ENCODE measurements around the gene PKD1L1.

PKD1L1 gene

DNA sequence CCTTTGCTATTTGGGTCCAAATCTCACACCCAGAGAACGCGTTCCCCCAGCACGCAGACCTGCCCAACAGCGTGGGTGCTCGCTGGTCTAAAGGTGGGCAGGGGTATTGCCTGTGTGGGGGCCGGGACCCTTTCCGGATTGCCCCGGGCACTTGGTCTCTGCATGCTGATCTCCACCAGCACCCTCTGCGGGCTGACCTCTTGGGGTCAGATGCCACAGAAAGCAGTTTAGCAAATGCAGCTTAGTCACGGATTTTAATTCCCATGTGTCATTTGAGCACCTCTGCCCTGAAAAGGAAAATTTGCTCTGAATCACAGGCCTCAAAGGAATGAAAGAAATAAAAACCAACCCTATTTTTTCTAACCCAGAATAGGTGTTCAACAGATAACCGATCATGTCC lies 46.7 kb downstream of the PKD1L1 start:
- no peak for DNase-seq

DNA sequence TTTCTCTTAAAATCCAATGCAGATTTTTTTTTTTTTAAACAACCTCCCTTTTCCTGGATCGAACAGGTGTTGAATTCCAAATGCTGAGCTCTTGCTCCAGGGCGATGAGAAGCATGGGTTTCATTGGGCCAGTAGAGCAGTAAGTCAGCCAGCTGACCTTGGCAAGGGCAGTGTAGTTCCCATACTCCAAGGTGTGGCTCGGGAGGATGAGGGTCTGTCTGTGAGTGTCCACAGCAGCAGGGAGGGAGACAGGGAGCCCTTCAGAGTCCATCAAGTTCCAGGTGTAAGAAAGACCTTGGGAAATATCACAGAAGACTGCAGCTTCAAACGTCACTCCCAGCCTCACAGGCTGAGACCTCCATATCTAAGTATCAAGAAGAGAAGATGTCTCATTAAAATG lies 50.4 kb downstream of the PKD1L1 start:
- DNase-seq, result no peak

DNA sequence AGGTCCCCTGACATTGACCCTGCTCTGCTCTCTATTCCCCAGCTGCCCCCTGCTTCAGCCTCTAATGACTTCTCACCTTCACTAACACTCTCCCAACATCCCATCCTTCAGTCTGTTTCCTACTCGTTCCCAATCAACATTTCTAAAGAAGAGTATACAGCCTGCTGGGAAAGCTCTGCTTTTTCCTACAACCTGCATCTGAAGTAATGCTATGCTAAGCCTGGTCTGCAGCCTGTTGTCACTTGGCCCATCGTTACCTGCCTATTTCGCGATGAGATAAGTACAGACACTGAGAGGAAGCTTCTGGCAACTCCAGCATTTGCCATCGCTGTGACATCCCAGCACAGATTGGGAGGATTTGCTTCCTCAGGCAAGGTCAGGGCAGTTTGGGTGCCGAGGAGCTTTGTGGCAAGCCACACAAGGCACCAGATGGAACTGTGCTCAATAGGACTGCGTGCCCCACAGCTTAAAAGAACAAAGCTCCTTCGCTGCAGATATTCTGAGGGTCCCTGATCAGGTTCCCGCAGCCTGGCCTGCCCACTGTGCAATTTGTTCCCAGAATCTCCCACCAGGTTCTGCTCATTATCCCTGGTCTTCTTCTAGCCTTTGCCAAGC lies 51.4 kb downstream of the PKD1L1 start:
- no peak for DNase-seq

DNA sequence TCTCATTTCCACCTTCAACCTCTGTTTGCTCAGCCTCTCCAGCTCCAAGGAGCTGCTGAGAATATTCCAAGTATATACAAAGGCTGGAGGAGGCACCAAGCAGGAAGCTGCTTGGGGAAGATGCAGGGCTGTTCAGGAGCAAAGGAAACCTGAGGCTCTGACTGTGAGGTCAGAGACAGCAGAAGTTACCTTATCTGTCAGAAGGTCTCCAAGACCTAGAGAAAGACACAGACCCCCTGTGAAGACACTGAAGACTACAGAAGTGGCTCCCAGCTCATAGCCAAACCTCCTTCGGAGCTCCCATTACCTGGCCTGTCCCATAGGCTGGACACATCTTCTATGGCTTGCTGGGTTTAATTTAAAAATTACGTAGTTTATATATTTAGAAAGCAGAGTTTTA lies 53.2 kb downstream of the PKD1L1 start:
- DNase-seq, result no peak

DNA sequence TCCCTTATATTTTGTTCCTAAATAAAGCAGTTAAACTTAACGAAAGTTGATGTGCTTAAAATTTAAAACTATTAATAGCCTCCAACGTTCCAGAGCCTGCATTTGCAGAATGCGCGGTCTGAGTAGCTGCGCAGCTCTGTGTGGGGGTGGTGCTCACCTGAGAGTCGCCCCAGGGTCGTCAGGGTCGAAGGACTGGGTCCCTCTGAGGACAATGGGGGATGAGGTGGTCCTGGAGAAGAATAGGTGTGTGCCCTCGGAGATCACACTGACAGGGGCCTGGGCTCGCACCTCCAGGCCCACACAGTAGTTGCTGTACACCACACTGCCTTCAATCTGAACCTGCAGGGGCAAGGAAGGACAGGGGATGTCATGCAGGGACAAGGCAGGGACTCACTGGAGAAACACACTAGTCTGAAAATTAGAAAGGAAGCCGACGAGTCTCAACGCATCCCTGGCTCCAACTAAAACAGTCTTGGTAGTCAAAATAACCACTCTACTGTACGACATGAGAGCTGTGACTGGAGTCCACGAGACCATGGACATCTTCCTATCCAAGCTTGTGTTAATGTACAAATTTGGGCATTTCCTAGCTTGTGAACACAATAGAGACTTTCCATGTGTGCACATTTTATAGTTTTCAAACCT lies 54.4 kb downstream of the PKD1L1 start:
- no peak for DNase-seq

DNA sequence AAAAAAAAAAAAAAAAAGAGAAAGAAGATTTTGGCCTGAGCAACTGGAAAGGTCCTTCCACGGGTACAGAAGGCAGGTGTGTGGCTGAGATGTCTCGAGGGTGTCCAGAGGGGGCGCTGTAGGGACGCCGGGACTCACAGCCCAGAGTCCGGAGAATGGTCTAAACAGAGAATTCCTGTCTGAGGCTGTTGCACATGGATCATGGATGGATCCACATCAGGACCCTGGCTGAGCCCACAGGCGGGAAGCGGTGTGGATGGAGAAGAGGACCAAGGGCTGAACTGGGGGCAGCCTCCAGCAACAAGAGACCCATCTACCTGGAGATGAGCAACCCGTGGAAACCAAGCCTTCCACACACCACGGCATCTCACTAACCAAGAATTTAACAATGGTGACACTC lies 55.0 kb downstream of the PKD1L1 start:
- no peak for DNase-seq

DNA sequence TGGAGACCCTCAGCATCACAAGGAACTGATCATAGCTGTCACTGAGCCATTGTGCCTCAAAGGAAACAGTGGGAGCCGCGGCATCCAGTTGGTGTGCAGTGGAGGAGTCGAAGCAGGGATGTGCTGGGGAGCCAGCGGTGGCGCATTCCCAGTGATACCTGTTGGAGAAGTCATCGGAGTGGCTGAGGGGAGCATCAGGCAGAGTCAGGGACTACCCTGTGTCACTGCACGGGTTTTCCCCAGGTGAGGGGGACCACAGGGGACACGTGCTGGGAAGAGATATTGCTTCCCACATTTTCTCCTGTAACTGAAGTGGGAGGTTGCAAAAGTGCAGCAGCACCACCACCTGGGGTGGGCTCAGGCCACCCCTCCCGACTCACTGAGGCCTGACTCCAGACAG lies 57.7 kb downstream of the PKD1L1 start:
- DNase-seq, result no peak

DNA sequence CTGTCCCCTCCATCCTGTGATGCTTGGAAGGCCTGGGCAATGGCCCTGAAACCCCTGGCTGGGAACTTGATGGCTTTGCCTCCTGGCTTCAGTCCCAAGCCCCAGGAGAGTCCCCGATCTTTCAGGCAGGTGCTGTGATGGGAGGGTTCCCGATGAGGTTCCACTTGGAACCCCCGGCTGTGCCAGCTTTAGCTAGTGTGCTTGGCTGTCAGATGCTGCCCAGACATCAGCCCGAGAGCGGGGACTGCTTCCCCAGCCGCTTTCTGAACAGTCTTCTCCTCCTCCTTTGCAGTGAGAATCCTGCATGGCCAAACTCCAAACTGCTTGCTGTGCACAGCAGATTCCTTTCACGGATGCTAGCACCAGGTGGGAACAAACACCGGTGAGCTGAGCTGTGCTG lies 58.1 kb downstream of the PKD1L1 start:
- no peak for DNase-seq

DNA sequence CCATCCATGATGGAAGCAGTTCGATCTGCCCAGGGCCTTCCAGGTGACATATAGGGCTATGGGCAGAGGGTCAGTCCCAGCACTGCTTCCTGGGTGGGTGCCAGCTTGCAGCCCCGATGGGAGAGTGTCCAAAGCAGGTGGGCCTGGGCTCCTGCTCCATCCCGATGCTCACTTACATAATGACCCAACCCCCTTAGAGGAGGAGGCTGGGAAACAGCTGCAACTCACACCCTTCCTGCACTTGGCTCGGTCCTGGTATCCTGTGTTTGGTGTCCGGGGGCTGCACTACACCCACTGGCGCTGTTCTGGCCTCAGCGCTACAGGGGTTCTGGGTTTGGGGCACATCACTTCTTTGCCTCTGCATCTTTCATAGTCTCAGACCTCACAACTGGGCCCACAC lies 58.5 kb downstream of the PKD1L1 start:
- DNase-seq, result no peak

DNA sequence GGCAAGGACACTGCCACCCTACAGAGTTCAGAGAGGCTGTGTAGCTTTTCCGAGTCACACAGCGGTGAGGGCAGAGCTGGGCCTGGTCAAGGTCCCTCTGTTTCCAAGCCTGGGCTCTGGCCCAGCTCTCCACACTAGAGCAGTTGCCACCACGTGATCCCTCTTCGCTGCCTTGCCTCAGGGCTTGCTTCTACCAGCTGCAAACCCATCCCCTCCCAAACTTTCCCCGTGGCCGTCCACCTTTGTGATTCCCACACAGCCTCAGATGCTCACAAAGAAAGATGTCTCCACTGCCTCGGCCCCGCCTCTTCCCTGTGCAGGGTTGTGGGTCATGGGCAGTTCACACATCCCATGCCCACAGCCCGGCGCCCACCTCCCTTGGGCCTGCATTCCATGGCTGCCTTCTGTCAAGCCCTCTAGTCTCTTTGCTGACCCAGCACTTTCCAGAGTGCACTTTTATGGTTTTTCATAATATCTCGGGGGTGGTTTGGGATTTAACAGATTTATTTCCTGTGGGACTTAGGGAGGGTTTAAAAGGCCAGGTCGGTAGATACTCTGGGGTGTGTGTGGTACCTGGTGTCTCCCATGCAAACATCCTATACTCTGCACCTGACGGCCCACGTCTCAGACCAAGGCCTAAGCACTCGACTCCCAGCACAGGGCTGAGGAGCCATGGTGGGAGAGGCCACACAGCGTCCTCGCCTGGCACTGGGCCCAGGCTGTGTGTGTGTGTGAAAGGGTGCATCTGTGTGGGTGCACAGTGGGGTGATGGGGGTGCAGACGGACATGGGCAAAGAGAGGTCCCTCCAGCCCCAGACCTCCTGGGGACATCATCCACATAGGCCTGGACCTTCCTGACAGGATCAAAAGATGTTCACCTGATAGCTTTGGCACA lies 59.6 kb downstream of the PKD1L1 start:
- no peak for DNase-seq

DNA sequence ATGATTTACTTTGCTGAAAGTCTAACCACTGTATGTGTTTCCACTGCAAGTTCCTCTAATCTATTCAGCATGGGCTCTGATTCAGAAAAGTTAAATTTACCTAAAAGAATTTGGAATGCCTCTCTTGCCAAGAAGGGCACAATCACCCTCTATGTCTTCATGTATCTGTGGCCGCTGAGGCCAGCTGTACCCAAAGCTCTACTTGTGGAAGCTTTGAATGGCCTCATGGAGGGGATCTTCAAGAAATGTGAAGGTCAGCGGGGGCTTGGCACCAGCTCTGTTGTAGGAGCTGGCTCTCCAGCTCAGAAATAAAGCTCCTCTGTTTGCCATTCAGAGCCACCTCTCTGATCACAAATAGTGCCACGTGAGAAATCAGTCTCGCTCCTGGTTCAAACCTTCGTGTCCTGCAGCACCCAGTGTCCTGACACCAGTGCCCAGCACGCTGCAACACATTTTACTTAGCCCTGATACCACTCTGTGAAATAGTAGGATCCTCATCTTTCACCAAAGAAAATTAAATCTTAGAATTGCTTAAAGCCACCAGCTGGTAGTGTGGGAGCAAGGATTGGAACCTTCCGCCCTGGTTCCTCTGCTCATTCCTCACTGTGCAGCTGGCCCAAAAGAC lies 61.1 kb downstream of the PKD1L1 start:
- DNase-seq, result no peak

DNA sequence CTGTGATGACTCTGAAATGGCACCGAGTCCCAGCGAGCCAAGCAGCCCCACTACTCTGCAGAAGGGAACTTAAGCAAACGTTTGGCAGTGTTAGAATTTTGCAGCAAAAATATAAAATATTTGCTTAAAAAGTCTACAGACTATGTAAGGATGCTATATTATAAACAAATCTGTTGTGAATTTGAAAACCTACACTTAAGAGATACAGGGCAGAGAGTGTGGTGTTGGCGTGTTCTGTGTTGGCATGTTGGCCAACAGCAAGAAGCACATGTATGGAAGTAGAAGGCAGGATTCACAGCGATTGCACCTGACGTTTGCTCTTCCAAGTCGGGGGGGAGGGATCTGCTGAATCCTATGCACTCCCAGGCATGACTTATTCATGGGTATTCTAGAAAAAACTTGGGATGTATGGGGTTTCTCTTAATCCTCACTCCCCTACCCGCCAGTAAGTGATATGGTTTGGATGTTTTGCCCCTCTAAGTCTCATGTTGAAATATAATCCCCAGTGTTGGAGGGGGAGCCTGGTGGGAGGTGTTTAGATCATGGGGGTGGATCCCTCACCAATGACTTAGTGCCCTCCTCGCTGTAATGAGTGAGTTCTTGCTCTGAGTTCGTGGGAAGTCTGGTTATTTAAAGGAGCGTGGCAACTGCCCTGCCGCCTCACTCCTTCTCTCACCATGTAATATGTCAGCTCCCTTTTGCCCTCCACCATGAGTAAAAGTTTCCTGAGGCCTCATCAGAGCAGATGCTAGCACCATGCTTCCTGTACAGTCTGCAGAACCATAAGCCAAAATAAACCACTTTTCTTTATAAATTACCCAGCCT lies 62.1 kb downstream of the PKD1L1 start:
- DNase-seq, result no peak

DNA sequence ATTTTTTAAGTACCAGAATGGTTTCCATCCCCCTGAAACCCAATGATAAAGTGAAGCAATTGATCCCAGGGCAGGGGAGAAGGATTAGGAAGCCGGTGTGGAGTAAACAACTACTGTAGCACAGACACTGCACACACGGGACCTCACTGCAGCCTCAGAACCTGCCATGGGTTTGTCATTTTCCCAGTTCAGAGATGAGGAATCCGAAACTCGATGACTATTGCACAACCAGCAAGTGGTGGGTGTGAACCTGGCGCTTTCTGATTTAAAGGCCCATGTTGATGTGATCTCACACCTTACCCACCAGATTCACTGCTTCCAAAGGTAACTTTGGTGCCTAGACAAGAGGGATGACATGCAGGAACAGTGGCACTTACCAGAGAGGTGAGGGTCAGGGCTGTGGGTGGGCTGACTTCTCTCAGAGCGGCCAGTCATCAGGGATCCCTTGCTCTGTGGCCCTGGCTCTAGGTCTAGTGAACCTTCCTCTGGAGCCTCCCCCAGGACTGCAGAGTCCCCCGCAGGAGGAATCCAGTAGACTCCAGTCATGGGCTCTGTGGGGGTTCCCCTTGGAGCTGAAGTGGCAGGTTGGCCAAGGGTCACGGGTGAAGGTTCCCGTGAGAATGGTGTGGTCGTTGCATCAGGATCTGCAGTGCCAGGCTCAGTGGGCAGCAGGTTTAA lies 62.8 kb downstream of the PKD1L1 start:
- DNase-seq, result no peak

DNA sequence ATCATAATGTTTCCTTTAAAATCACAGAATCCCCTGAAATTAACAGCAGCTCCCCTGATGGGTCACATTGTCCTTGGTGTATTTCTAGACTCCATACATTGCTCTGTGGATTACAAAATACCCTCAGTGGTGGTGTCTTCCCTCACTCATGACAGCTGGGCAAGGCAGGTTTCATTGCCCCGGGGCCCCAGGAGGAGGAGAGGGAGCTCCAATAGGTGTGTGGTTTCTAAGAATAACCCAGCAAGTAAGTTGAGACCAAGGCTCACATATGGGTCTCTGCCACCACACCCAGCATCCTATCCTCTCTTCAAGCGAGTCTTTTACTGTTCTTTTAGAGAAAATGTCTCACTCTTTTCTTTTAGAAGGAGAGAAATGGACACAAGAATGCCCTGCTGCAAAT lies 63.6 kb downstream of the PKD1L1 start:
- no peak for DNase-seq

DNA sequence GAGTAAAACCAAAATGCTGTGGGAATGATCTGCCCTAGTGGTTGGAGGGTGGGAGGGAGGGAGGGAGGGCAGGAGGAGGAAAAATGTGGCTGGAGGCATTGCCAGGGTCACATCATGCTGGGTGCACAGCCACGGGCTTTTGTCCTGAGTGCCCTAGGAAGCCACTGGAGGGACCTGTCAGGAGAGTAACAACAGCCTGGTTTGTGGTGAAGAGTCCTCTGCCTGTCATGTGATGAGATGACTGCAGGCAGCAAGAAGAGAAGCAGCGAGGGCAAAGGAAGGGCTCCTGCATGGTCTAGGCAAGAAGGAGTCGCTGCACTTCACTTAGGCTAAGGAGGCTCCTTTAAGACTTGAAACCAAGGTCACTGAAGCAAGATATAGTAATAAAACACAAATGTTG lies 65.6 kb downstream of the PKD1L1 start:
- no peak for DNase-seq

DNA sequence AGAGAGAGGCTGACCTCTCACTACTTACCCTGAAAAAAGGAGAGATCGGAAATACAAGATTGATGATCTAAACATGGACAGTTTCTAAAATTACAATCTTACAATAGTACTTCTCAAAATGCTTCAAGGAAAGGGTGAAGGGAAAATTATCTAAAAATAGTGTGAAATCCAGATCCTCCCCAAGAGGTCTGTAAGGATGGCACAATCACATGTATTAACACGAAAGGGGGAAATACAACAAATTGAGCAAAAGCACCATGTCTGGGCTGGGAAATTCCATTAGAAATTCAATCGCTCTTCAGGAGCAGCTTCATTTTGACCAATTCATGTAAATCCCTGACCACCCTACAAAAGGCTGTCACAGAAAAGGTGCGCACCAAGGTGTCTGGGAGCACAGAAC lies 67.0 kb downstream of the PKD1L1 start:
- DNase-seq, result no peak

DNA sequence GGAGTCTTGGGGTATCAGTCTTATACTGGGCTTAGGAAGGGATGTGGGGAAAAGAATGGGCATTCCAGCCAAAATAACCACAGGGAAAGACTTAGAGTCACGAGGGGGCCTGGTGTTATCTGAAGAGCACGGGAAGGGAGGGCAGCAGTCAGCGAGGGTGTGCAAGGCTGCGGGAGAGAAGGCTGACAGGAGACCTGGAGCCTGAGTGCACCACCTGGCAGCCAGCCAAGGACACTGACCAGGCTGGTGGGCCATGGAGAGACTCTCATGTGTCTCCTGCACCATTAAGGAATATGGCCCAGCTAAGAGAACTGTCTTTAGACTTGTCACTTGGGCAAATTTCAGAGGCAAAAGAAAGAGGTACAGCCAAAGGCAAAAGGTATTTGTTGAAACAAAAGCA lies 69.6 kb downstream of the PKD1L1 start:
- no peak for DNase-seq

DNA sequence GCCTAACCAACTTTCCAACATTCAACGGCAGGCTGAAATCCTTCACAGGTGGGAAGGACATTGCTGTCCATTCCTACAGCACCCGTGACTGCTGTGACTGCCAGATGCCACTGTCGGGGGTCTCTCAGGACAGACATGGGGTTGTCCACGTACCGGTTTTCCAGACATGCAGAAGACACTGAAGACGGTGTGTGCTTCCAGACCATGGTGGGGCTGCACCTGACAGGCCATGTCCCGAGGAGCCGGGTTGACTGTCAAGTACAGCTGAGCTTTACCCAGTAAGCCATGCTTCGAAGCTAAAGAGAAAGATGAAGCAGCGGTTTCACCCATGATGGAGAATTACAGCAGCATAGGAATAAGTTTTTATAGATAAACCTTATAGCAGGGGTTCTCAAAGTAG lies 70.9 kb downstream of the PKD1L1 start:
- DNase-seq, result no peak

DNA sequence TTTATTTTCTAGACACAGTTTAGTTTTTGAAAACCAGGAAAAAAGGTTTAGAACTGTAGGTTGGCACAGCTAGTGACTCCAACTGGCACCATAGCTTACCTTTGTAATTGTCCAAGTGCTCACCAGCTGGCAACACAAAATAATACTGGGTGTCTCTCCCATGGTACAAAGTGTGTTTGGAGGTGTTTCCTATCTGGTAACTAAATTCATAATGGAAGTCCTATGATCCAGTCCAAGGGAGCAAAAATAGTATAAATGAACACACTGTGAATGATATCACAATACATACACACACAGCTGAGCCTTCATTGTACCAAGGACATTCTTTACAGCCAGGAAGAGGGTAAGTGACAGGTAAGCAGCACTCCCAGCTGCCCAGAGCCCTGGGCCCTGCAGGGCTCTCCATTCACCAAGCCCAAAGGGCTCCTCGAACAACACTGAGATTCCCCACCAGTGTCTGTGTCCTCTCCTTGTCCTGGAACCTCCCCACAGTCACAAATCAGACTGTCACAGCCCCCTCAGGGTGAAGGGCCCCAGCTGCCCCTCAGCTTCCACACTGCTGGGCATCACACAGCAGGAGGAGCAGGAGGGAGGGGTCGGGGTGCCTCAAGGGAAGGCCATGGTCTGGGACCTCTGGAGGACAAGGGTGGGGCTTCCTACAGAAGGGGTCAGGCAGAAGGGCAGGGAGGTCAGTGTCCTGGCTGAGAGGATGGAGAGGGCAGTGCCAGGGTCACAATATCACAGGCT lies 72.1 kb downstream of the PKD1L1 start:
- DNase-seq, result no peak

DNA sequence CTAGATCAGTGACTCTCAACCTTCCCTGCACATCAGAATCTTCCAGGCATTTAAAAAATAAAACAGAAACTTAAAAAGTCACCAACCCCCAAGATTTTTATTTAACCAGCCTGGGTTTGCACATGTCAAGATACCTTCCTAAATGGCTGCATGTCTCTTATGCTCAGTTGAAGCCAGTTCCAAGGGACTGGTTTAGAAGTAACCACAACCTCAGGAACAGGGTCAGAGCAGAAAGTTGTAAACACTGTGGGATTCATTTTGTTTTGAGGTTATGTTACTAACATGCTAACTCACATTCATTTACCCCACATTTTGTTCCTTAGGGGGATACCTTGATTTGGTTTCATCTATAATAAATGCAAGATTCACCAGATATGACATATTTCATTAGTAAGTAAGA lies 72.9 kb downstream of the PKD1L1 start:
- DNase-seq, result no peak

DNA sequence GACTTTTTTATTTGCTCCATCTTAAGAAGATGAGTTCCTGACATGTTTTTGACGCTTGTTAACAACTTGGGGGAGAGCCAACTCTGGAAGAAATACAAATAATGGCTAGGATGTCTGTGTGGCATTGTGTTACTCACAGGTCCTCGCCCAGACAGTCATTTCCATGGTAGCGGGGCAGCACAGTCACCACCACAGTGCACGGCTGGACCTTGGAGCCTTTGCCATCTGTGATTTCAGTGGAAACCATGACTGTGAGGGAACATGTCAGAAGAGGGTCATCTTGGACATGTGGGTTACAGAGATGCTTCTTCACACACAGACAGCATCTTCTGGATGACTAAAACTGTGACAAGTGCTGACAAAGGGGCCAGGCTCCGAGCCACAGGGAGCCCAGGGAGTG lies 74.5 kb downstream of the PKD1L1 start:
- no peak for DNase-seq

DNA sequence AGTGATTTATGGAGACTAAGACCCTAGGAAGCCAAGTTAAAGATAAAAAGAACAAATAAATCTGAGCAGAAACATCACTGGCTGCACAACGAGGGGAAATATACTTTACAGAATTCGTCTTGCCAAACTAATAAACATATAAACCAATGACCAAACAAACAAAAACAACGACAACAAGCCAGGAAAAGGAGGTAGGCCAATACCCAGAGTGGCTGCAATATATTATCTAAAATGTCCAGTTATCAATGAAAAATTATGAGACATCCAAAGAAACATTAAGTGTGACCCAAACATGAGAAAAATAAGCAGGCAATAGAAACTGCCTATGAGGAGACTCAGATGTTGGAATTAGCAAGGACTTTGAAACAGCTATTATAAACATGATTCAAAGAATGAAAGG lies 81.0 kb downstream of the PKD1L1 start:
- DNase-seq, result no peak
